ENCODE data around the gene GCFC2.

GRCh38 chr2:75736276-75736675 is 25.6 kb upstream of the GCFC2 start:
- TF ChIP-seq, protein P1, sequence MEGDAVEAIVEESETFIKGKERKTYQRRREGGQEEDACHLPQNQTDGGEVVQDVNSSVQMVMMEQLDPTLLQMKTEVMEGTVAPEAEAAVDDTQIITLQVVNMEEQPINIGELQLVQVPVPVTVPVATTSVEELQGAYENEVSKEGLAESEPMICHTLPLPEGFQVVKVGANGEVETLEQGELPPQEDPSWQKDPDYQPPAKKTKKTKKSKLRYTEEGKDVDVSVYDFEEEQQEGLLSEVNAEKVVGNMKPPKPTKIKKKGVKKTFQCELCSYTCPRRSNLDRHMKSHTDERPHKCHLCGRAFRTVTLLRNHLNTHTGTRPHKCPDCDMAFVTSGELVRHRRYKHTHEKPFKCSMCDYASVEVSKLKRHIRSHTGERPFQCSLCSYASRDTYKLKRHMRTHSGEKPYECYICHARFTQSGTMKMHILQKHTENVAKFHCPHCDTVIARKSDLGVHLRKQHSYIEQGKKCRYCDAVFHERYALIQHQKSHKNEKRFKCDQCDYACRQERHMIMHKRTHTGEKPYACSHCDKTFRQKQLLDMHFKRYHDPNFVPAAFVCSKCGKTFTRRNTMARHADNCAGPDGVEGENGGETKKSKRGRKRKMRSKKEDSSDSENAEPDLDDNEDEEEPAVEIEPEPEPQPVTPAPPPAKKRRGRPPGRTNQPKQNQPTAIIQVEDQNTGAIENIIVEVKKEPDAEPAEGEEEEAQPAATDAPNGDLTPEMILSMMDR (IDR thresholded peaks at IDR 0.05; ENCODE audit: low read length): no peak
- TF ChIP-seq EZH2 (IDR thresholded peaks at IDR 0.05; ENCODE audit: borderline replicate concordance, low read length): no peak

Data from OCI-LY1 (cell line).